A673 (cell line): ENCODE results near the gene PAQR7.

ENCODE experiments used
- CTCF ChIP-seq: fragments of 300-800, 200-600 bp; sonication (generic); conservative IDR thresholded peaks from 2 replicates; pipeline ENCODE4 v1.5.1; 2017; ENCODE audit warnings: low read depth, mild to moderate bottlenecking, antibody characterized with exemption, low read length, moderate library complexity, mixed read lengths
- EZH2 ChIP-seq: fragments of 200-600 bp; sonication (generic); IDR thresholded peaks from 2 replicates; pipeline ENCODE4 v1.6.1; 2017; ENCODE audit warnings: borderline replicate concordance, low read depth, mild to moderate bottlenecking, mixed read lengths, antibody characterized with exemption, low read length; ENCODE audit not compliant: poor library complexity, severe bottlenecking

- TF ChIP-seq CTCF: no peak
- TF ChIP-seq EZH2: no peak
These were observed 47.0 kb downstream of the PAQR7 start for GRCh38 chr1:25828491-25828890.
